Stimulated activated CD4-positive, alpha-beta T cell treated with anti-CD3 and anti-CD28 coated beads, Interleukin-4, amount 100 ng/mL, for 24 hours (primary cell): ENCODE results near the gene NDST1.

Source experiments
- DNase-seq: peaks from one replicate; pipeline ENCODE4 v3.0.0-alpha.2; 2020

Gene NDST1

DNA sequence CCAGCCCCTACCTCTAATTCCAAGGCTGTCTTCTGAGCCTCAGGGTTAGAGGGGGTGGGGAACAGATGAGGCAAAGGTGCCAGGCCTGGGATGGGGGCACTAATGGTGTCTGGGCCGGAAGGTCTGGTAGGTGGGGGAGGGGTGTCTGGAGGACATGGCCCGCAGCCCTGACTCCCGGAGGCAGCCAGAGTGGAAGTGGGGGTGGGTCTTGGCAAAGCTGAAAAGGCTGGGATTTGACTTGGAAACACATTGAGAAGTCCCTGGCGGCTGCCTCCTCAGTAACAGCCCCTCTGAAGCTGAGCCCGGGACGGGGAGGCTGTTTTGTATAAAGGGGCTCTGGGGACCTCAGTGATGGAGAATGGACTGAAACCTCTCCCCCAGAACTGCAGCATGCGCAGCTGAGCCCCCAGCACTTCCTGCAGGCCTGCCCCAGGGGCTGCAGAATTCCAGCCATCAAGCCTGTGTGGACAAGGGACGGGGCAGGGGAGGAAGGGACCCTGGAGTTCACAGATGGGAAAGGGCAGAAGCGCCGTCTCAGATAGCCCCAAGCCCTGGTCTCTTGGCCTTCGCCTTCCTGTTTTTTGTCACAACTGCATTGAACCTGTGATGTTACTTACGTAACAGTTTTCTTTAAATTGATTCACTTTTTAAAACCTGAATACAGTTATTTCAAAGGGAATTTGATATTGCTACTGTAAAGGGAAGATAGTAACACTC is 83.2 kb downstream of the NDST1 start:
- DNase-seq, result no peak

DNA sequence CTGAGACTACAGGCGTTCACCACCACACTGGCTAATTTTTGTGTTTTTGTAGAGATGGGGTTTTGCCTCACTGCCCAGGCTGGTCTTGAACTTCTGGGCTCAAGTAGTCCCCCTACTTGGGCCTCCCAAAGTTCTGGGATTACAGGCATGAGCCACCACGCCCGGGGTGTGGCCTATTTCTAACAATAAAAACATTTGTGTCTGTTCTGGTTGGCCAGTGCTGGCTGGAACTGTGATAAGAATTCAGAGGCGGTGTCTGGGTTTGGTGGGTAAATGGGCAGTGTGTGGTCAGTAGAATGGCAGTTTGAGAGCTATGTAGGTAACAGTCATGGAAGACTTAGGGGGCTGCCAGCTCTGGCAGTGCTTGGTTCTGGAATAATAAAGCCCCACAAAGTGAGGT is 85.7 kb downstream of the NDST1 start:
- no peak for DNase-seq

DNA sequence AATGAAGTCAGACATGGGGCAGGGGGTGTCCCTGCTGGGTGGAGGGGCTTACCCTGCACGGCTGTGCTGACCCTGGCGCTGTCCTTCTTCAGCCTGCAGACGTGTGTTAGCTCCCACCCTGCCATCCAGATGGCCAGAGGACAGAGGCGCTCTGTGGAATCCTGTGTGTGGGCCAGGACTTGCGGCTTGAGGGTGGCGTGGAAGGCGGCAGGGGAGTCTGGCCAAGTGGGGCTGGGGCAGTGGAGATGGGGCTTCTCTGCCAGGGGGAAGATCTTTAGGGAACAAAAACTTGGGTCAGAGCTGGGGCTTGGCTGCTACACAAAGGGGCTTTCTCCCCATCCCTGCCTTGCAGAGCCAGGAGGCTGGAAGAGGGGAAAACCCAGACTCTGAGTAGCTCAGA is 86.1 kb downstream of the NDST1 start:
- DNase-seq, result no peak

DNA sequence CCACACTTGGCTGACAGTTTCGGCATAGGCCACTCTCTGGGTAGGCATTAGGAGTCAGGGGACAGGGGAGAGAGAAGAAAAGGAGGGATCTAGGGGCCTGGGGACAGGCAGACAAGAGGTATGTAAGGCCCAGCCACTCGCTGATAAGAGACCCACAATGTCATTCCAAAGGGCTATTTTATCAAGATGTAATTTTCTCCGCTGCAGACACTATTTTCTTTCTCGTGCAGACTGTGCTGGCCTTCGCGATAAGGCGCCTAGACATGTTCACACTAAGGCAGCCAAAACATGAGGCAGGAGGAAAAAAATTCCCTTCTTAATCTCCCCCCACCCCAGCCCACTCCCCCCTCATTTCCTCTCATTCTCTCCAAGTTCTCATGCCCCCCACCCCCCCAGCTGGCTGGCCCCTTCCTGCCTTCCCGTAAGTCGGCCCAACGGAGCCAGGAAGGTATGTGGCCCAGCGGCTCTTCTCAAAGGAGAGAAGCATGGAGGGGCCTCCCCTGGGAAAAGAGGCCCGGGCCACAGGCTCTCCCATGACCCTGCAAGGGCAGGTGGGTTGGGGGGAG is 87.6 kb downstream of the NDST1 start:
- no peak for DNase-seq

DNA sequence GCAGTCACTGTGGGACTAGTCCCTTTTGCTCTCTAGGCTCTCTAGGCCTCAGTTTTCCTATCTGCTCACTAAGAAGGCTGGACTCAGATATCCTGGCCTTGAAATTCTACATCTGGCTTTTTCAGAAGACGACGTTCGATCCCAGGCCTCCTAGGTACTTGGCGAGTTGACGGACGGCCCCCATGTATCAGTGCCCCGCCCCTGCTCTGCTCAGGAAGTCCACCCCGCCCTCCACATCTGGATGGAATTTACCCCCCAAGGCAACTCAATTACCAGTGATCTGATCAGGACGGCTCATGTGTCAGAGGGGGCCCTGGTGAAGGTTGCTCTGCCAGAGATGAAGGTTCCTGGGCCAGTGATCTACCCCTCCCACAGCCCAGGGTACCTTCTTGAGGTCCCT is 88.4 kb downstream of the NDST1 start:
- DNase-seq, result no peak

DNA sequence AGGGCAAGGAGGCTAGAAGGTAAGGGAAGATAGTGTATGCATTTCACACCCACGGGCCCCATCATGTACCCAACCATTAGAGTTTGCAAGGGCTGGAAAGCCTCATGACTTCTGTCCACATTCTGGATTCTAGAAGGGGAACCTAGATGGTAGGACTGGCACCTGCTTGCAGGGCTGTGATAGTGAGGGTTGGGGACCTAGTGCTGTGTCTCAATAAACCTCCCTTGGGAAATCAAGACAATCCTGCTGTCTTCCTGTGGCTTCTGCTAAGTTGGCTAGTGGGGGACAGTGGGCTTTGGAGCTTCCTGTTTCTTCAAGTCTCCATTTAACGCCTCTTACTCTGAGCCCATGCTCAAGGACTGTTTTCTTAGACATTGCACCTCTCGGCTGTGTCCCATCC is 88.9 kb downstream of the NDST1 start:
- no peak for DNase-seq

DNA sequence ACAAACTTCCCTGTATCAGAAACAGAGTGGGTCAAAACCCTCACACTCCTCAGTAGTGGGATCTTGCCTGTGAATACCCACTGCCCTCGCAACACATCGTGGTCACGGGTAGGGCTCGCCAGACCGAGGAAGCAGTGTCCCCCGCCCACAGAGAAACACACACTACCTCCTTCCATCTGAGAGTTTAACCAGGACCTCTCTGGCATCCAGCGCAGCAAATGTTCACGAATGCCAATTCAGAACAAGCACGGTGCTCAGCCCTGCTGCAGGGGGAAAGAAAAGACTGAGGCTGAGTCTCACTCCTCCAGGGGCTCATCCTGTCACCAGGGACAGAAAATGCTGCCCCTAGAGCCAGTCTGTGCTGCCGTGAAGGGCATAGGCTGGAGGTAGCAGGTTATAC is 90.1 kb downstream of the NDST1 start:
- DNase-seq, result no peak

DNA sequence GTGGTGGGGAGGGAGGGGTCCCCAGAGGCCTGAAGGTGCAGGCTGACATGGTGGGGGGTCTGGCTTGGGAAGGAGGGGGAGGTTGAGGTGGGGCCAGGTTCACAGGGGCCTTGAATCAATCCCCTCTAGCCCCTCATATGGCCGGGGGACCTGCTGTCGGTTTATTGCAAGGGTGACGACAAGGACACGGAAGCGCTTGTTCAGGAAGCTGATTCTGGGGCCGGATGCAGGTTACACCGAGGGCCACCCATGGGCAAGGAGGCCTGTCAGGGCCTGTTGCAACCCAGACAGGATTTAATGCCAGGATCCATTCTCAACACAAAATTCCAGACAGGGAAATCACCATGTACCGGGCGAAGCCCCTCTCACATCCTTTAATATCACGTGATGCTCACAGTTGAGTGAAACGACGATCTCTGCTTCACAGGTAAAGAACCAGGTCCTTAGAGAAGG is 90.9 kb downstream of the NDST1 start:
- no peak for DNase-seq

DNA sequence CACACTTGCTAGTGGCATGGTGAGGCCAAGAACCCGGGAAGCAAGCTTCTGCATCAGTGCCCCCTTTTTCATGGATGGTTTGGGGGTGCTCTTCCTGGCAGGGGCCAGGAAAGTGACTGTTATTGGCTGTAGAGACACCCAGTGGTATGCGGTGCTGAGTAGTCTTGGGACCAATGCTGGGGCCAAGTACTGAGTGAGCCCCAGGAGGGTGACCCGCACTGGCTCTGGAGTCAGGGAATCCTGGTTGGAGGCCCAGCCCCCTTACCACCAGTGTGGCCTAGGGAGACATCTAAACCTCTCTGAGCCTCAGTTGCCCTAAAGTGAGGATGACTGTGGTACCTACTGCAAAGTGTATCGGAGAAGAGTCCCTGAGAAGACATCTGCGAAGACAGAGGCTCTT is 91.3 kb downstream of the NDST1 start:
- DNase-seq, result no peak

DNA sequence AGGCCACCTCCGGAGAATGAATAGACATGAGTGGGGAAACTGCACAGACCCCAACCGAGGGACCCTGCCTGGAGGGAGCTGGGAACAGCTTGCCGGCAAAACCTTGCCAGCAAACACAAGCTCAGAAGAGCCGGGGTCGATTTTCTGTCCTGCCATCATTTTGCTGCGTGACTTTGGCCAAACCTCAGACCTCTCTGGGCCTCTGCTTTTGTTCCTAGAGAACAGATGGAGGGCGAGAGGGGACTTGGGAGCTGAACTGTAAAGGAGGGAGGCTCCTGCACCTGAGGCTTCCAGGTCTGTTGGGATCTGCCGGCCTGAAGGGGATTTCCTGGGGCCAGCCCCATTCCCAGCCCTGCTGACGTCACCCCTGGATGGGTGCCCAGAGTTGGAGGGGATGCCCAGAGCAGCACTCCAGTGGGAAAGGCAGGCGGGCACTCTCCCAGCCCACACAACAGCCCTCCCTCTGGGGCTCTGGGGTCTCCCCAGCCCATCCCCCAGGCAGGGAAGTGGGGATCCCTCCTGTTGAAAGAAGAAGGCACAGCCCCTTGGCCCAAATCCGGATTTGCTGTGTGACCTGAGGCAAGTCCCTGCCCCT is 92.1 kb downstream of the NDST1 start:
- no peak for DNase-seq

DNA sequence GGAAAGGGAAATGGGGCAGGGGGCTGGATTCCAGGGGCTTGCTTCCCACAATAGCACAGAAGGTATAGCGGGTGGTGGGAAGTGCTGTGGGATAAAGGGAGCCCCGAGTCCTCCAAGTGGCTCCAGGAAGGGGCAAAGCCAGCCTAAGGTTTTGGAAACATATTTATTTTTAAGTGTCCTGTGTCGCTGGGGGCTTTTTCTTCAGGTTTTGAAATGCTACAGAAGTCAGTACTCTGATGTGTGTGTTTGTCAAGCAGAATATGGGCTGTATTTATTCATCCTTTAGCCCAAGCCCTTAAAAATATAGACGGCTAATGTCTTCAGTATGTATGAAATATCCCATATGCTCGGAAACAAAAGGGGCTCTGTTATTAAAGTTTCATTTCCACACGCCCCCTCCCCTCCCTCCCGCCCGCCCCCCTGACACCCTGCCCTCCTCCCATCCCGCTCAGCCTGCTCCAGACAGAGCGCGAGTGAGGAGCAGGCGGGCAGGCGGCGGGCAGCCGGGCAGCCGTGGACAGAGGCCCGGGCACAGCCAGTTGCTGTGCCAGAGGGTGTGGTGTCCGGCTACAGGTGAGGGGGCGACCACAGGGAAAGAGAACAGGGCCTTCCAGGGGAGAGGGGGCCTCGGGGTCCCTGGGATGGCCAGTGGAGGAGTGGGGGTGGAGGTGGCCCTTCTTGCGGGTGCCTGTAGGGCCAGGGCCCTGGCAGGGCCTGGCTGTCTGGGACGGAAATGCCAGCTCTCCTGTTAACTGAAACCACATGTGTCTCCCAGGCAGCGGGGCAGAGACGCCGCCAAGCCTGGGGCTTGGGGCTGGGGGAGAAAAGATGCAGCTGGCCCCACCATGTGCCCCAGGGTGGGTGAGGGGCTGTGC is 92.9 kb downstream of the NDST1 start:
- DNase-seq, result no peak

DNA sequence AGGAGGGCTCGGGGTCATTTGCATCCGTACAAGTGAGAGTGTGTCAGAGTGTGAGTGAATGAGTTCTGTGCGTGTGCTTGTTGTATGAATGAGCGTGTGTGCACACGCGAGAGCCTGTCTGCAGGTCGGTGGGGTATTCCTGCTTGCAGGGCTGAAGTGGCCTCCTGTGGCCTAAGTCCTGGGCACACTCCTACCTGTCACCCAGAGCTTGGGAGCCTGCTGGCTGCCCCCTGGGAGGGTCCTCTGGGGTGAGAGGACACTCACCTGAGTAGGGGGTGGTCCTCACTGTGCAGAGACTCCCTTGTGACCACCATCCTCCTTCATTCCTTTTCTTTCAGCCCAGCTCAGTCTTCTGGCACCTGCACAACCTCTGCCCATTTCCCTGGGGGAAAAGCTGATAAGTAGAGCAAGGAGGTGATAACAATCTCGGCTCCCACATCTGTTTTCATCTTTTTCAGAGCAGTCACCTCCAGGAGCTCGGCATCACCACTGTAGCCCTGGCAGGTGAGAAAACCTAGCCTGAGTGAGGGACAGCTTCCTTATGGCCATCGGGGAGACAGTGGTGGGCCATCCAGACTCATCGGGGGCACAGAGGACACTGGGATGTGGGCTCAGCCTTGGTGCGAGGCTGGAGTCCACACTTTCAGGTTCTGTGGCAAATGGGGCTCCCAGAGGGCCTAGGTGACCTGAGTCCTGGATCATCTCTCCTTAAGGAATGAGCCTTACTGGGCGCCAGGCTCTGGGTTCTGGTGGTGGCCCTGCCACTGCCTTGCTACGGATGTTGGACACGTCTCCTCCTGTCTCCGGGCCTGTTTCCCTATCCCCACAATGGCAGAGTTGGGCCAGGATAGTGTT is 93.8 kb downstream of the NDST1 start:
- DNase-seq, result no peak

DNA sequence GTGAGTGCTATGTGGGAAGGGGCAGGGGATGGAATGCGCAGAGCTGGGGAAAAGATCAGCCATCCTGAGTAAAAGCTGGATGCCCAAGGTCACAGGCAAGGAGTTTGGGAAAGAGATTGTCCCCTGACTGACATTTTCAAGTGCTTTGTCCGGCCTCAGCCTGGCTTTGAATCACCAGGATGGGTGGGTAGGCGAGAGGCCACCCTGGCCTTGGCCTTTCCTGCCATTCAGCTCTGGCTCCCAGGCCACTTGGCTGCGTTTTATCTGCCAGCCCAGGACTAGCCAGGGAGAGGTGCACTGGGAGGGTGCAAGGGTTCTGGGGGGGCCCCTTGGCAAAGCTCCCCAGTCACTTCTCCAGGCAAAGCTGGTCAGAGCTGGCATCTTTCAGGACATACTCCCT is 95.1 kb downstream of the NDST1 start:
- no peak for DNase-seq

DNA sequence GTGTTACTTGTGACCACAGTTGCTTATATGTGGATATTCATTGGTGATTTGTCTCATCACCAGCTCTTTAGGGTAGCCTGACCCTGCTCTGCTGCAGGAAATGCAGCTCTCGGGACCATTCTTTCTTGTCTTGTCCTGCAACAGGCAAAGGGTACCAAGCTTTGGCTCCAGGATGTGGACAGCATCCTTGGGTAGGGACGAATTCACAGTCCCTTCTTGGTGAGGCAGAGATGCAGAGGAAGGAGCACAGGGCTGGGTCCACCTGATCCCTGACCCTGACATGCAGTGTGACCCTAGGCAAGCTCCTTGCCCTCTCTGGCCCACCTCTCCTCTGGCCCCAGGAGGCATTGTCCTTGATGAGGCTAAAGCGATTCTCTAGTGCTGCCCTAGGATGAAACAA is 95.6 kb downstream of the NDST1 start:
- DNase-seq, result no peak

DNA sequence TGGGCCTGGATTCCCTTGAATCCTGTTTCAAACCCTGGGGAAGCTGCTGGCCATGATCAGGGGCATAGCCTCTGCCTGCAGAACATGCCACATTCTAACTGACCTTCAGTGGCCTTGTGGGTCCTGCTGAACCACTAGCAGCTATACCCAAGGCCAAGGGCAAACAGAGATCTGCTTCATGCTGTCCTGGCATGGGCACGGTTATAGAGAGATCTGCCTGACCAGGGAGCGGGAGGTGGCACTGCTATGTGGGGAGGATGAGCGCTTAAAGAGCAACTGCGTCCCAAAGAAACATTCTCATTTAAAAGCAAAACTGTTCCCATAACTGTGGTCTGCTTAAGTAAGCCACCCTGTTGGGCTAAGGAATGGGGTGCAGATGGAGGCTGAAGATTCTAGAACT is 96.1 kb downstream of the NDST1 start:
- no peak for DNase-seq

DNA sequence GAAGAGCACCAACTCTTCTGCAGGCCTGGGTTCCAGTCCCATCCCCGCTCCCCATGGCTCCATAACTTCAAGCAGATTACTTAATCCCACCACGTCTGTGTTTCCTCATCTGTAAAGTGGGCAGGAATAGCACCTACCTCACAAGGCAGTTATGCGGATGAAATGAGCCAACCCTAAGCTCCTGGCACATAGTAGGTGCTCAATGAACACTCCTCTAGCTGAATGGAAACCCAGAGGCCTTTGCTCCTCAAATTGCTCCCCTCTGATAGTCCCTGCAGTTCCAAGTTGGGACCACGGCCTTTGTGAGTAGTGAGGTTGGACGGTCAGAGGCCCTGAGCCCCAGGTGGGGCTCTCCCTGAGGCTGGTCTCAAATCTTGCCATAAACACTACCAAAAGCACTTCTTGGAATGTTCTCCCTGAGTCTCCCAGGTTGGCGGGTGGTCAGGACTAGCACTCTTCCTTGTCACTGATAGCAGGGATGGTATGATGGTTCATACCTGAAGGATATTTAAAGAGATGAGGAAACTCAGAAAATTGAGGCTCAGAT is 97.0 kb downstream of the NDST1 start:
- DNase-seq, result no peak

DNA sequence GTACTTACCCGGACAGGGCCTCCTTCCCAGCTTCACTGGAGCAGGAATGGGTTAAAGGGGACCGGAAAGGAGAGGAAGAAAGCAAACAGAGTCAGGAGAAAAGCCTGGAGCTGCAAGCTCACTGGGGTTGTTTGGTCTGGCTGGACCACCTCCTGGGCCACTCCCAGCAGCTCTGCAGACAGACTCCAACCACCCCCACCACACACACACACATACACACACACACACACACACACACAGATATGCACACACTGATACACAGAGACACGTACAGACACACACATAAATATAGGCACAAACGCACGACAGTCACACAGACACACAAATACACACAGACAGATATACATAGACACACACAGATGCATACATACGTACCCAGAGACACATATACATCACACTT is 97.6 kb downstream of the NDST1 start:
- no peak for DNase-seq

DNA sequence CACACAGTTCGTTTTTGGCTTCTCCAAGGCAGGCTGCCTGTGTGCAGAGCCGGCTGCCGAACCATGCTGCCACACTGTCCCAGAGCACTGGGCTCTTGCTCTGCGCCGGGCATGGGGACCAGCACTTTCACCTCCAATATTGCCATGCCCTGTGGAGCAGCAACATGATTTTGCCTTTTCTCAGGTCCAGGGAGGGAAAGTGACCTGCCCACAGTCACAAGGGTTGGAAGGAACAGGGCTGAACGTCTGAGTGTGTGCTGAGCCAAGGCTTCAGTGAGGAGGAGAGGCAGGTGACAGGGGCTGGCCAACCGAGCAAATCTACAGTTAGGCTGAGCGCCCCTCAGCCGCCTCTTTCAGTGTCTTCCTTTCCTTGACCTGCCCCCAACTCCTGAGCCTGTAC is 98.5 kb downstream of the NDST1 start:
- no peak for DNase-seq

DNA sequence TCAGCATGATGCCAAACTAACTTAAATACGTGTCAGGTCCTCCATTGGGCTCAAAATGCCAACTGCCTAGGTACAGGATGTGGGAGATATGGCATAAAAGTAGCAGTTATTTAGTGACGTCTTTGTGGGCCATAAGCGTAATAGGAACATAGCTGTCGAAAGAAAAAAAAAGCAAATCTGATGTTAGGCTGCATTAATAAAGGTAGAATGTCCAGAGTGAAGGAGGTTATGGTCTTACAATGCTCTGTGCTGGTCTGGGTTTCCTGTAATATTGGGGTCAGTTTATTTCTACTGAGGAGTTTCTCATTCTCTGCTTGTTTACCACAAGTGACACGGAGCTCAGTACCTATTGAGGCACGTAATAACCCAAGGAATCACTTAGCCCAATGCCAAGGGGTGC is 99.2 kb downstream of the NDST1 start:
- no peak for DNase-seq
